A673 (cell line): ENCODE results near the gene GSG1L. TPM values are rescaled to one million over a fixed set of nuclear protein-coding genes. Genes with fewer than 3 reads are reported as not detected.

Source experiments
- BruUV-seq: library from RNA; stranded (reverse); fragments of 400-500 nt; replicated peaks from 2 replicates; lab custom pipeline; 2021; lab: Mats Ljungman, UMichigan
- CTCF ChIA-PET: fragments of 300-600 bp; sonication (Branson Sonifier 250); formaldehyde crosslinking; loops from one replicate; lab custom pipeline; 2022; ENCODE audit warnings: antibody characterized with exemption; lab: Charles Lee
- POLR2A ChIA-PET: fragments of 300-600 bp; sonication (Branson Sonifier 250); formaldehyde crosslinking; loops from one replicate; lab custom pipeline; 2022; ENCODE audit warnings: antibody characterized with exemption; ENCODE audit not compliant: low non-redundant PET; lab: Charles Lee
- DNase-seq: peaks from one replicate; pipeline ENCODE4 v3.0.0-alpha.2; 2015; ENCODE audit warnings: low spot score
- H3K27ac ChIP-seq: fragments of 200-600 bp; sonication (generic); 2 replicates; pipeline ENCODE4 v1.5.1; 2016; ENCODE audit warnings: mixed run types, low read depth, mild to moderate bottlenecking, mixed read lengths, antibody characterized with exemption, low read length; ENCODE audit not compliant: poor library complexity, severe bottlenecking
- H3K27me3 ChIP-seq: fragments of 200-600 bp; sonication (generic); replicated peaks from 2 replicates; pipeline ENCODE4 v1.6.1; 2017; ENCODE audit warnings: mixed run types, low read depth, mild to moderate bottlenecking, mixed read lengths, antibody characterized with exemption, low read length; ENCODE audit not compliant: insufficient read depth, poor library complexity
- H3K36me3 ChIP-seq: fragments of 200-600 bp; sonication (generic); 2 replicates; pipeline ENCODE4 v1.6.1; 2016; ENCODE audit warnings: mixed run types, mild to moderate bottlenecking, mixed read lengths, antibody characterized with exemption, low read length; ENCODE audit not compliant: insufficient read depth, poor library complexity, severe bottlenecking
- H3K4me1 ChIP-seq: fragments of 200-600 bp; sonication (generic); 2 replicates; pipeline ENCODE4 v1.6.1; 2017; ENCODE audit warnings: mixed run types, mild to moderate bottlenecking, mixed read lengths, antibody characterized with exemption, low read length; ENCODE audit not compliant: insufficient read depth, poor library complexity, severe bottlenecking
- H3K4me3 ChIP-seq: fragments of 200-600 bp; sonication (generic); 2 replicates; pipeline ENCODE4 v1.5.1; 2016; ENCODE audit warnings: low read depth, mixed run types, mild to moderate bottlenecking, mixed read lengths, low read length; ENCODE audit not compliant: poor library complexity, severe bottlenecking
- H3K9me3 ChIP-seq: fragments of 200-600 bp; sonication (generic); 2 replicates; pipeline ENCODE4 v1.6.1; 2016; ENCODE audit warnings: mixed run types, low read depth, mild to moderate bottlenecking, mixed read lengths, antibody characterized with exemption, low read length; ENCODE audit not compliant: poor library complexity, severe bottlenecking
- CTCF ChIP-seq: fragments of 300-800, 200-600 bp; sonication (generic); conservative IDR thresholded peaks from 2 replicates; pipeline ENCODE4 v1.5.1; 2017; ENCODE audit warnings: low read depth, mild to moderate bottlenecking, antibody characterized with exemption, low read length, moderate library complexity, mixed read lengths
- EZH2 ChIP-seq: fragments of 200-600 bp; sonication (generic); IDR thresholded peaks from 2 replicates; pipeline ENCODE4 v1.6.1; 2017; ENCODE audit warnings: borderline replicate concordance, low read depth, mild to moderate bottlenecking, mixed read lengths, antibody characterized with exemption, low read length; ENCODE audit not compliant: poor library complexity, severe bottlenecking
- intact Hi-C: fragments of 100-400 bp; cut with micrococcal nuclease; formaldehyde crosslinking; loops from one replicate; pipeline ENCODE4 v1.10.0; 2022; ENCODE audit not compliant: unreplicated experiment
- total RNA-seq: library from RNA; stranded (reverse); gene quantifications from 2 replicates; pipeline ENCODE4 v1.2.3, GENCODE V29; 2021

Gene GSG1L
- total RNA-seq, 1 experiment from 2014 or later = not detected

DNA sequence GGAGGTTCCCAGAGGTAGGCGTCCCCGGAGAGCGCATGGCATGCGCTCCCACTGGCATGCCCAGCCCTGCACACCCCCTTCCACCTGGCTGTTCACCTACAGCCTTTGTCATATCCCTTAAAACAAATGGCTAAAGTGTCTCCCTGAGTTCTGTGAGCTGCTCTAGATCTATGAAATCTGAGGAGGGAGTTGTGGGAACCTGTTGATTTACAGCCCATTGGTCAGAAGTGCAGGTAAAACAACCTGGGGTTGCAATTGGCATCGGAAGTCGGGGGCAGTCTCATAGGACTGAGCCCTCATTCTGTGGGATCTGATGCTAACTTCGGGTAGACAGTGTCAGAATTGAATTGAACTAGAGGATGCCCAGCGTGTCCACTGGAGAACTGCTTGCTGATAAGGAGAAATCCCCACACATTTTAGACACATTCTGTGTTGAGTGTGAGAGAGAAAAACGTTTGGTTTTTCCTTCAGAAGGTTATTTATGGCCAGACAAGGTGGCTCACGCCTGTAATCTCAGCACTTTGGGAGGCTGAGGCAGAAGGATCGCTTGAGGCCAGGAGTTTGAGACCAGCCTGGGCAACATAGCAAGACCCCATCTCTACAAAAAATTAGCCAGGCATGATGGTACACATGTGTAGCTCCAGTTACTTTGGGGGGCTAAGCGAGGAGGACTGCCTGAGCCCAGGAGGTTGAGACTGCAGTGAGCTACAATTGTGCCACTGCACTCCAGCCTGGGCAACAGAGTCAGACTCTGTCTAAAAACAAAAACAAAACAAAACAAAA lies 22.1 kb upstream of the GSG1L start:
- H3K4me3 ChIP-seq = no peak overlapping the region
- H3K27me3 ChIP-seq = no peaks in the 10 kb centered on the region
- H3K27ac ChIP-seq = no peak overlapping the region
- POLR2A ChIA-PET = no interaction called here
- no TSS peak for BruUV-seq
- CTCF ChIA-PET = no interaction called here
- intact Hi-C loops = no loop called here
- DNase-seq = no peak
- no peaks in the 10 kb centered on the region for H3K4me1 ChIP-seq
- H3K9me3 ChIP-seq = no peaks in the 10 kb centered on the region
- TF ChIP-seq CTCF = no peak
- TF ChIP-seq EZH2 = no peak
- H3K36me3 ChIP-seq = no peaks in the 10 kb centered on the region

DNA sequence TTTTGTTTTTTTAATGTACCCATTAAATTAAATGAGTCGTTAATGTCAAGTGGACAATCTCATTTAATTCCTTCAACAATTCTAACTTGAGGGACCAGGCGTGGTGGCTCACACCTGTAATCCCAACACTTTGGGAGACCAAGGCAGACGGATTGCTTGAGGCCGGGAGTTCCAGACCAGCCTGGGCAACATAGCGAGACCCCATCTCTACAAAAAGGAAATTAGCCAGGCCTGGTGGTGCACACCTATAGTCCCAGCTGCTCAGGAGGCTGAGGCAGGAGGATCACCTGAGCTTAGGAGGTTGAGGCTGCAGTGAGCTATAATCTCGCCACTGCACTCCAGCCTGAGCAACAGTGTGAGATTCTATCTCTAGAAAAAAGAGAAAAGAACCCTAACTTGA lies 20.7 kb upstream of the GSG1L start:
- H3K4me3 ChIP-seq = no peak overlapping the region
- no peaks in the 10 kb centered on the region for H3K36me3 ChIP-seq
- H3K27ac ChIP-seq = no peak overlapping the region
- DNase-seq = no peak
- intact Hi-C loops = no loop called here
- H3K27me3 ChIP-seq = no peaks in the 10 kb centered on the region
- CTCF ChIA-PET = interaction anchor here (0.6 kb wide), 1 partner anchor 216 kb away, joined by 8 read pairs; no protein-coding TSS in a partner anchor
- POLR2A ChIA-PET = no interaction called here
- H3K9me3 ChIP-seq = no peaks in the 10 kb centered on the region
- no peak for TF ChIP-seq EZH2
- no peaks in the 10 kb centered on the region for H3K4me1 ChIP-seq
- no TSS peak for BruUV-seq

DNA sequence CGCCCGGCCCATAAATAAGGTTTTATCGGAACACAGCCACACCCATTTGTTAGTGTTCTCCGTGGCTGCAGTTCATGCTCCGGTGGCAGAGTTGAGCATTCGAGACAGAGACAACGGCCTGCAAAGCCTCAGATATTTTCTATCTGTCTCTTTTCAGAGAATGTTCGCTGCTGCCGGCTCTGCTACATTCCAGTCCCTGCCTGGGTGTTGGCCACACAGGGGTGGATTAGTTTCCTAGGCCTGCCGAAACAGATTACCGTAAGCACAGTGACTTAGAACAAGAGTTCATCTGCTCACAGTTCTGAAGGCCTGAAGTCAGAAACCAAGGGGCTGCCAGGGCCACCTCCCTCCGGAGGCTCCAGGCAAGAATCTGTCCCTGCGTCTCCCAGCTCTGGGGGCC lies 19.1 kb upstream of the GSG1L start:
- intact Hi-C loops = no loop called here
- no peak for DNase-seq
- no peaks in the 10 kb centered on the region for H3K4me1 ChIP-seq
- TF ChIP-seq CTCF (no peak), EZH2 (no peak)
- no peak overlapping the region for H3K27ac ChIP-seq
- H3K4me3 ChIP-seq = no peak overlapping the region
- H3K36me3 ChIP-seq = no peaks in the 10 kb centered on the region
- BruUV-seq = no TSS peak
- no peaks in the 10 kb centered on the region for H3K27me3 ChIP-seq
- no peaks in the 10 kb centered on the region for H3K9me3 ChIP-seq
- ChIA-PET CTCF (interaction anchor here (0.7 kb wide), 1 partner anchor 111 kb away, joined by 5 read pairs; no protein-coding TSS in a partner anchor), POLR2A (no interaction called here)
